Fibroblast of pulmonary artery (primary cell): ENCODE measurements around the gene PARD6G.

ENCODE experiments used
- DNase-seq: peaks from one replicate; pipeline ENCODE4 v3.0.0-alpha.2; 2010; ENCODE audit warnings: low read depth
- H3K4me3 ChIP-seq: replicated peaks from 2 replicates; pipeline ENCODE4 v1.5.1; 2011; ENCODE audit warnings: low read depth, mild to moderate bottlenecking, control low read depth, low read length, moderate library complexity
- CTCF ChIP-seq: IDR thresholded peaks from 2 replicates; pipeline ENCODE4 v1.5.1; 2011; ENCODE audit warnings: mild to moderate bottlenecking, control low read depth, low read length, inconsistent platforms; ENCODE audit errors: missing control alignments

The PARD6G gene

GRCh38 chr18:80189531-80189865 is 57.8 kb downstream of the PARD6G start:
- DNase-seq: no peak
- H3K4me3 ChIP-seq: no peak overlapping the region
- TF ChIP-seq CTCF: no peak

- no peak for TF ChIP-seq CTCF
Measured at GRCh38 chr18:80188643-80189530, 58.4 kb downstream of the PARD6G start.

GRCh38 chr18:80187956-80188642 is 59.2 kb downstream of the PARD6G start:
- DNase-seq: no peak
- no peak overlapping the region for H3K4me3 ChIP-seq

More at GRCh38 chr18:80188643-80189530, 58.4 kb downstream of the PARD6G start:
- no peak for DNase-seq
- H3K4me3 ChIP-seq: no peak overlapping the region

GRCh38 chr18:80185545-80185944 is 61.8 kb downstream of the PARD6G start:
- H3K4me3 ChIP-seq: no peak overlapping the region
- no peak for TF ChIP-seq CTCF
- DNase-seq: no peak

More at GRCh38 chr18:80187956-80188642, 59.2 kb downstream of the PARD6G start:
- TF ChIP-seq CTCF: no peak

GRCh38 chr18:80184243-80184772 is 63.0 kb downstream of the PARD6G start:
- no peak for TF ChIP-seq CTCF
- DNase-seq: no peak
- no peak overlapping the region for H3K4me3 ChIP-seq

- no peak overlapping the region for H3K4me3 ChIP-seq
- DNase-seq: no peak
- TF ChIP-seq CTCF: no peak
Measured at GRCh38 chr18:80183273-80184050, 63.9 kb downstream of the PARD6G start.
